ENCODE measurements around the gene PDHX. TPM values are rescaled to one million over a fixed set of nuclear protein-coding genes. Genes with fewer than 3 reads are reported as not detected.

Gene PDHX
- total RNA-seq, 1 experiment from 2014 or later: 43.4 TPM

DNA sequence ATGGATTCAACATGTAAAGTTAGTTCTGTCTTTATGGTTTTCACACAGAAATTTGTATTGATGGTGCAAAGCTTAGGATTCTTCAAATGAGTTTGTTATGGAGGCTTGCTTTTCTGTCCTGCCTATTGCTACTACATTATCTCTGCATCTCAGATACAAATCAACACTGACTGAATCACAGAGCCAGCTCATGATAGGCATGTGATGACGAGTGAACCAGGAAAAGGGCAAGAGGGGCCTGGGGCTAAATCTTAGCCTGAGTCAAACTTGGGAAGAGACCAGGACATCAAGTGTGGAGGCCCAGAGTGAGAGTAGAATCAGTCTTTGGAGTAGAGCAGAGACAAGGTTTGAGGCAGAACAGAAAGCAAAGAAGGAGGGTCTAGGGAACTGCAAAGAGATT, 115.4 kb downstream of the PDHX start (continued):
- TF ChIP-seq, protein P1, sequence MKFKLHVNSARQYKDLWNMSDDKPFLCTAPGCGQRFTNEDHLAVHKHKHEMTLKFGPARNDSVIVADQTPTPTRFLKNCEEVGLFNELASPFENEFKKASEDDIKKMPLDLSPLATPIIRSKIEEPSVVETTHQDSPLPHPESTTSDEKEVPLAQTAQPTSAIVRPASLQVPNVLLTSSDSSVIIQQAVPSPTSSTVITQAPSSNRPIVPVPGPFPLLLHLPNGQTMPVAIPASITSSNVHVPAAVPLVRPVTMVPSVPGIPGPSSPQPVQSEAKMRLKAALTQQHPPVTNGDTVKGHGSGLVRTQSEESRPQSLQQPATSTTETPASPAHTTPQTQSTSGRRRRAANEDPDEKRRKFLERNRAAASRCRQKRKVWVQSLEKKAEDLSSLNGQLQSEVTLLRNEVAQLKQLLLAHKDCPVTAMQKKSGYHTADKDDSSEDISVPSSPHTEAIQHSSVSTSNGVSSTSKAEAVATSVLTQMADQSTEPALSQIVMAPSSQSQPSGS (CRISPR knock-in tag; IDR thresholded peaks at IDR 0.05; ENCODE audit: borderline replicate concordance, low read depth): no peak
- TF ChIP-seq ELF4 (CRISPR knock-in tag; IDR thresholded peaks at IDR 0.05; ENCODE audit: low read depth) (no peak), NFATC4 (CRISPR knock-in tag; IDR thresholded peaks at IDR 0.05) (no peak)
- TF ChIP-seq, protein P2, sequence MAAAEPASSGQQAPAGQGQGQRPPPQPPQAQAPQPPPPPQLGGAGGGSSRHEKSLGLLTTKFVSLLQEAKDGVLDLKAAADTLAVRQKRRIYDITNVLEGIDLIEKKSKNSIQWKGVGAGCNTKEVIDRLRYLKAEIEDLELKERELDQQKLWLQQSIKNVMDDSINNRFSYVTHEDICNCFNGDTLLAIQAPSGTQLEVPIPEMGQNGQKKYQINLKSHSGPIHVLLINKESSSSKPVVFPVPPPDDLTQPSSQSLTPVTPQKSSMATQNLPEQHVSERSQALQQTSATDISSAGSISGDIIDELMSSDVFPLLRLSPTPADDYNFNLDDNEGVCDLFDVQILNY (CRISPR knock-in tag; IDR thresholded peaks at IDR 0.05): no peak

DNA sequence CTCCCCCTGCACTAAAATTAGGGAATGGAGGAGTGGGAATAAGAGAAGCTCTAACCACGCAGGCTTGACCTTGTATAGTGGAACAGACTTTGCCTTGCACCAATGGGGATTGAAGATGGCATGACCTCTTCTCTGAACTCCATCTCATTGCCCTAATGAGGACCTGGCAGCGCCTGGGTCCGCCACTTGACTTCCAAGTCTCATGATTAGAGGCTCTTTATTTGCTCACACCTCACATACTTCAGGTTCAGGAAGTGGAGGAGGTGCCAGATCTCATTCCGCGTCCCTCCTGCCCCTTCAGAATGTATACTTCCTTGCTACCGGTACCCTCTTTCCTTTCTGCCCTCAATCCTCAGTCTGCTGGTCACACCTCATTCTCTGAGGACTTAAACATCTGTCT, 116.6 kb downstream of the PDHX start:
- ChIA-PET CTCF (no interaction called here), POLR2A (no interaction called here)
- H3K4me1 Mint-ChIP-seq: peaks cover 5% of the 10 kb centered on the region; the same call in 1 of the 2 replicates
- ATAC-seq (no peak), DNase-seq (ENCODE audit: low spot score) (no peak)
- H3K27ac Mint-ChIP-seq: no peak overlapping the region
- TF ChIP-seq, protein P3, sequence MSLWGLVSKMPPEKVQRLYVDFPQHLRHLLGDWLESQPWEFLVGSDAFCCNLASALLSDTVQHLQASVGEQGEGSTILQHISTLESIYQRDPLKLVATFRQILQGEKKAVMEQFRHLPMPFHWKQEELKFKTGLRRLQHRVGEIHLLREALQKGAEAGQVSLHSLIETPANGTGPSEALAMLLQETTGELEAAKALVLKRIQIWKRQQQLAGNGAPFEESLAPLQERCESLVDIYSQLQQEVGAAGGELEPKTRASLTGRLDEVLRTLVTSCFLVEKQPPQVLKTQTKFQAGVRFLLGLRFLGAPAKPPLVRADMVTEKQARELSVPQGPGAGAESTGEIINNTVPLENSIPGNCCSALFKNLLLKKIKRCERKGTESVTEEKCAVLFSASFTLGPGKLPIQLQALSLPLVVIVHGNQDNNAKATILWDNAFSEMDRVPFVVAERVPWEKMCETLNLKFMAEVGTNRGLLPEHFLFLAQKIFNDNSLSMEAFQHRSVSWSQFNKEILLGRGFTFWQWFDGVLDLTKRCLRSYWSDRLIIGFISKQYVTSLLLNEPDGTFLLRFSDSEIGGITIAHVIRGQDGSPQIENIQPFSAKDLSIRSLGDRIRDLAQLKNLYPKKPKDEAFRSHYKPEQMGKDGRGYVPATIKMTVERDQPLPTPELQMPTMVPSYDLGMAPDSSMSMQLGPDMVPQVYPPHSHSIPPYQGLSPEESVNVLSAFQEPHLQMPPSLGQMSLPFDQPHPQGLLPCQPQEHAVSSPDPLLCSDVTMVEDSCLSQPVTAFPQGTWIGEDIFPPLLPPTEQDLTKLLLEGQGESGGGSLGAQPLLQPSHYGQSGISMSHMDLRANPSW (CRISPR knock-in tag; conservative IDR thresholded peaks at IDR 0.05; ENCODE audit: low read depth): no peak
- TF ChIP-seq PRRX2 (CRISPR knock-in tag; IDR thresholded peaks at IDR 0.05) (no peak), JAZF1 (CRISPR knock-in tag; IDR thresholded peaks at IDR 0.05) (no peak)
- TF ChIP-seq, protein P4, sequence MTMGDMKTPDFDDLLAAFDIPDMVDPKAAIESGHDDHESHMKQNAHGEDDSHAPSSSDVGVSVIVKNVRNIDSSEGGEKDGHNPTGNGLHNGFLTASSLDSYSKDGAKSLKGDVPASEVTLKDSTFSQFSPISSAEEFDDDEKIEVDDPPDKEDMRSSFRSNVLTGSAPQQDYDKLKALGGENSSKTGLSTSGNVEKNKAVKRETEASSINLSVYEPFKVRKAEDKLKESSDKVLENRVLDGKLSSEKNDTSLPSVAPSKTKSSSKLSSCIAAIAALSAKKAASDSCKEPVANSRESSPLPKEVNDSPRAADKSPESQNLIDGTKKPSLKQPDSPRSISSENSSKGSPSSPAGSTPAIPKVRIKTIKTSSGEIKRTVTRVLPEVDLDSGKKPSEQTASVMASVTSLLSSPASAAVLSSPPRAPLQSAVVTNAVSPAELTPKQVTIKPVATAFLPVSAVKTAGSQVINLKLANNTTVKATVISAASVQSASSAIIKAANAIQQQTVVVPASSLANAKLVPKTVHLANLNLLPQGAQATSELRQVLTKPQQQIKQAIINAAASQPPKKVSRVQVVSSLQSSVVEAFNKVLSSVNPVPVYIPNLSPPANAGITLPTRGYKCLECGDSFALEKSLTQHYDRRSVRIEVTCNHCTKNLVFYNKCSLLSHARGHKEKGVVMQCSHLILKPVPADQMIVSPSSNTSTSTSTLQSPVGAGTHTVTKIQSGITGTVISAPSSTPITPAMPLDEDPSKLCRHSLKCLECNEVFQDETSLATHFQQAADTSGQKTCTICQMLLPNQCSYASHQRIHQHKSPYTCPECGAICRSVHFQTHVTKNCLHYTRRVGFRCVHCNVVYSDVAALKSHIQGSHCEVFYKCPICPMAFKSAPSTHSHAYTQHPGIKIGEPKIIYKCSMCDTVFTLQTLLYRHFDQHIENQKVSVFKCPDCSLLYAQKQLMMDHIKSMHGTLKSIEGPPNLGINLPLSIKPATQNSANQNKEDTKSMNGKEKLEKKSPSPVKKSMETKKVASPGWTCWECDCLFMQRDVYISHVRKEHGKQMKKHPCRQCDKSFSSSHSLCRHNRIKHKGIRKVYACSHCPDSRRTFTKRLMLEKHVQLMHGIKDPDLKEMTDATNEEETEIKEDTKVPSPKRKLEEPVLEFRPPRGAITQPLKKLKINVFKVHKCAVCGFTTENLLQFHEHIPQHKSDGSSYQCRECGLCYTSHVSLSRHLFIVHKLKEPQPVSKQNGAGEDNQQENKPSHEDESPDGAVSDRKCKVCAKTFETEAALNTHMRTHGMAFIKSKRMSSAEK (CRISPR knock-in tag; IDR thresholded peaks at IDR 0.05; ENCODE audit: borderline replicate concordance): no peak
- TF ChIP-seq, protein P5, sequence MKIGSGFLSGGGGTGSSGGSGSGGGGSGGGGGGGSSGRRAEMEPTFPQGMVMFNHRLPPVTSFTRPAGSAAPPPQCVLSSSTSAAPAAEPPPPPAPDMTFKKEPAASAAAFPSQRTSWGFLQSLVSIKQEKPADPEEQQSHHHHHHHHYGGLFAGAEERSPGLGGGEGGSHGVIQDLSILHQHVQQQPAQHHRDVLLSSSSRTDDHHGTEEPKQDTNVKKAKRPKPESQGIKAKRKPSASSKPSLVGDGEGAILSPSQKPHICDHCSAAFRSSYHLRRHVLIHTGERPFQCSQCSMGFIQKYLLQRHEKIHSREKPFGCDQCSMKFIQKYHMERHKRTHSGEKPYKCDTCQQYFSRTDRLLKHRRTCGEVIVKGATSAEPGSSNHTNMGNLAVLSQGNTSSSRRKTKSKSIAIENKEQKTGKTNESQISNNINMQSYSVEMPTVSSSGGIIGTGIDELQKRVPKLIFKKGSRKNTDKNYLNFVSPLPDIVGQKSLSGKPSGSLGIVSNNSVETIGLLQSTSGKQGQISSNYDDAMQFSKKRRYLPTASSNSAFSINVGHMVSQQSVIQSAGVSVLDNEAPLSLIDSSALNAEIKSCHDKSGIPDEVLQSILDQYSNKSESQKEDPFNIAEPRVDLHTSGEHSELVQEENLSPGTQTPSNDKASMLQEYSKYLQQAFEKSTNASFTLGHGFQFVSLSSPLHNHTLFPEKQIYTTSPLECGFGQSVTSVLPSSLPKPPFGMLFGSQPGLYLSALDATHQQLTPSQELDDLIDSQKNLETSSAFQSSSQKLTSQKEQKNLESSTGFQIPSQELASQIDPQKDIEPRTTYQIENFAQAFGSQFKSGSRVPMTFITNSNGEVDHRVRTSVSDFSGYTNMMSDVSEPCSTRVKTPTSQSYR (CRISPR knock-in tag; IDR thresholded peaks at IDR 0.05): no peak
- no peak overlapping the region for H3K4me3 Mint-ChIP-seq
- H3K36me3 Mint-ChIP-seq: no peaks in the 10 kb centered on the region
- peaks cover 3% of the 10 kb centered on the region; the same call in 1 of the 2 replicates for H3K27me3 Mint-ChIP-seq (ENCODE audit: low read depth)
- peaks cover 1% of the 10 kb centered on the region; the same call in 1 of the 2 replicates for H3K9me3 Mint-ChIP-seq

DNA sequence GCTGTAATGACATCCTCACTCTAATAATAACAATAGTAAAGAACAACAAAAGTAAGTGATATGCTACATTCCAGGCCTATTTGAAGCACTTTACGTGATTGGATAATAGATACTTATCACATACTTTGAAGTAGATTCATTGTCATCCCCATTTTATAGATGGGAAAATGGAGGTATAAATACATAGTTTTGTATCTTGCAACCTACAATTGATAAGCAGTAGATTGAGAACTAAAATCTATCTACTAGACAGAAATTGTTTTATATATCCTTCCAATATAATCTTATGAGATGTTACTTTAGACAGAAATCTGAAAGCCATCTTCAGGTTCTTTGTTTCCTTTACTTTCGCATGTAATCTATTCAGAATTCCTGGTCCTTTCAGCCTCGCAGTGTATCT, 118.0 kb downstream of the PDHX start:
- Mint-ChIP-seq H3K9me3 (no peaks in the 10 kb centered on the region; the same call in 1 of the 2 replicates), H3K36me3 (no peaks in the 10 kb centered on the region), H3K4me3 (no peak overlapping the region), H3K27ac (no peak overlapping the region), H3K27me3 (ENCODE audit: low read depth) (peaks cover 3% of the 10 kb centered on the region; the same call in 1 of the 2 replicates), H3K4me1 (peaks cover 5% of the 10 kb centered on the region; the same call in 1 of the 2 replicates)
- no peak for ATAC-seq
- DNase-seq (ENCODE audit: low spot score): no peak
- ChIA-PET CTCF (no interaction called here), POLR2A (no interaction called here)
- no peak for TF ChIP-seq MXD4 (CRISPR knock-in tag; IDR thresholded peaks at IDR 0.05; ENCODE audit: borderline replicate concordance)
- TF ChIP-seq RELA (CRISPR knock-in tag; IDR thresholded peaks at IDR 0.05; ENCODE audit: borderline replicate concordance): no peak
- TF ChIP-seq HMGA2 (CRISPR knock-in tag; IDR thresholded peaks at IDR 0.05): no peak
- no peak for TF ChIP-seq SP1 (CRISPR knock-in tag; conservative IDR thresholded peaks at IDR 0.05)
- TF ChIP-seq, protein P6, sequence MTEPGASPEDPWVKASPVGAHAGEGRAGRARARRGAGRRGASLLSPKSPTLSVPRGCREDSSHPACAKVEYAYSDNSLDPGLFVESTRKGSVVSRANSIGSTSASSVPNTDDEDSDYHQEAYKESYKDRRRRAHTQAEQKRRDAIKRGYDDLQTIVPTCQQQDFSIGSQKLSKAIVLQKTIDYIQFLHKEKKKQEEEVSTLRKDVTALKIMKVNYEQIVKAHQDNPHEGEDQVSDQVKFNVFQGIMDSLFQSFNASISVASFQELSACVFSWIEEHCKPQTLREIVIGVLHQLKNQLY (CRISPR knock-in tag; IDR thresholded peaks at IDR 0.05): no peak
- TF ChIP-seq, protein P7, sequence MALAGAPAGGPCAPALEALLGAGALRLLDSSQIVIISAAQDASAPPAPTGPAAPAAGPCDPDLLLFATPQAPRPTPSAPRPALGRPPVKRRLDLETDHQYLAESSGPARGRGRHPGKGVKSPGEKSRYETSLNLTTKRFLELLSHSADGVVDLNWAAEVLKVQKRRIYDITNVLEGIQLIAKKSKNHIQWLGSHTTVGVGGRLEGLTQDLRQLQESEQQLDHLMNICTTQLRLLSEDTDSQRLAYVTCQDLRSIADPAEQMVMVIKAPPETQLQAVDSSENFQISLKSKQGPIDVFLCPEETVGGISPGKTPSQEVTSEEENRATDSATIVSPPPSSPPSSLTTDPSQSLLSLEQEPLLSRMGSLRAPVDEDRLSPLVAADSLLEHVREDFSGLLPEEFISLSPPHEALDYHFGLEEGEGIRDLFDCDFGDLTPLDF (CRISPR knock-in tag; IDR thresholded peaks at IDR 0.05): no peak
- TF ChIP-seq, protein P3 (CRISPR knock-in tag; conservative IDR thresholded peaks at IDR 0.05; ENCODE audit: low read depth): no peak
- TF ChIP-seq NFYB (CRISPR knock-in tag; conservative IDR thresholded peaks at IDR 0.05; ENCODE audit: low read depth): no peak
